ENCODE results near the gene OTUD7B.

DNA sequence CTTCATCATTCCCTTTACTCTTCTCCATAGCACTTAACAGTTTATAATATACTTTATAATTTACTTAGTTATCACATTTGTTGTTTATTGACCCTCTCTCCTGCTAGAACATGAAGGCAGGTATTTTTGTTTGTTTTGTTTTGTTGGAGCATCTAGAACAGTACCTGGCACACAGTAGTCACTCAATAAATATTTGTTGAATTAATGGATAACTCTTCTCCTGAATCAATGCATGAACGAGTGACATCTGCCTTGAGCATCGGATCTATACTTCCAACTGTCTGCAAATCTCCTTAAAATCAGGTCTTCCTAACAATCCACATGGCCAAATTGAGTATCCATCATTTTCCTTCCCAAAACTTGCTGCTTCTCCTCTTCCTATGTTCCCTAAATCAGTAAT is 38.0 kb downstream of the OTUD7B start:
- TF ChIP-seq EZH2 (IDR thresholded peaks at IDR 0.05; ENCODE audit: borderline replicate concordance, control insufficient read depth, low read depth, low read length) (no peak), PBX3 (IDR thresholded peaks at IDR 0.05; ENCODE audit: insufficient replicate concordance, low read depth, low read length) (no peak), SKIL (IDR thresholded peaks at IDR 0.05; ENCODE audit: low read depth, poor library complexity, severe bottlenecking) (no peak), CREB1 (IDR thresholded peaks at IDR 0.05; ENCODE audit: low read depth) (no peak), CTCF (IDR thresholded peaks at IDR 0.05 in 2 of 3, conservative IDR thresholded peaks at IDR 0.05 in 1 of 3; ENCODE audit: control insufficient read depth in 2 of 3, extremely low read depth in 1 of 3, insufficient read depth in 1 of 3, low read depth in 3 of 3, low read length in 3 of 3) (no peak), NFXL1 (IDR thresholded peaks at IDR 0.05; ENCODE audit: borderline replicate concordance) (no peak), CREM (IDR thresholded peaks at IDR 0.05; ENCODE audit: low read depth) (no peak), CEBPZ (IDR thresholded peaks at IDR 0.05; ENCODE audit: low read depth, low read length) (no peak), FOXK2 (IDR thresholded peaks at IDR 0.05) (no peak), TAF1 (IDR thresholded peaks at IDR 0.05; ENCODE audit: borderline replicate concordance, low read depth, low read length) (no peak), POLR2A (IDR thresholded peaks at IDR 0.05; ENCODE audit: low read depth, low read length) (no peak)
